ENCODE measurements around the gene TM7SF3.

TM7SF3 gene

GRCh38 chr12:26935636-26936378 lies 78.4 kb downstream of the TM7SF3 start:
- DNase-seq (ENCODE audit: low read depth in 1 of 2, low spot score in 1 of 2), result no peak

GRCh38 chr12:26929590-26929989 lies 84.6 kb downstream of the TM7SF3 start:
- no peak for DNase-seq (ENCODE audit: low read depth in 1 of 2, low spot score in 1 of 2)

DNA sequence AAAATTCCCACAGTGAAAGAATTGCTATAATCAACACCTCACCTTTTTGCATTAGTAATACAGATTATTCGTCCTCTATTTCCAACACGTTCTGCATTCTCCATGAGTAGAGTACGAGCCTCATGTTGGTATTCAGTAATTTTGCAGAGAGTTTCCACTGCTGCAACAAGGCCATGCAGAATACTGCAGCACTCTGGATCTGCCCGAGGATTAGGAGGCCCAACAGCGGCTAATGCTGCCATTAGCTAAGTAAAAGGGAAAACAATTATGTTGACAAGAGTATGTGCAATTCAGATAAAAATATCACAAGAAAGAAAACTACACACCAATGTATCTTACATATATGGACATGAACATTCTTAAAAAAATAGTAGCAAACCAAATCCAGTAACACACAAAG lies 85.5 kb downstream of the TM7SF3 start:
- no peak for DNase-seq (ENCODE audit: low read depth in 1 of 2, low spot score in 1 of 2)
